CD4-positive, CD25-positive, alpha-beta regulatory T cell (primary cell): ENCODE data around the gene IFNL3. TPM values are rescaled to one million over a fixed set of nuclear protein-coding genes. Genes with fewer than 3 reads are reported as not detected.

Source experiments
- ATAC-seq, 2 donors: fragments of 150-1000 bp; cut with Tn5 transposase; one replicate each; pipeline ENCODE4 v1.10.0; 2021; ENCODE audit warnings: low read depth in 2 of 2, moderate number of reproducible peaks in 2 of 2, moderate library complexity in 1 of 2
- DNase-seq, 3 donors: peaks; one replicate each; pipeline versions ENCODE4 v3.0.0 to v3.0.0-alpha.2; 2012 to 2022; ENCODE audit warnings: mixed read lengths in 1 of 3
- H3K27ac ChIP-seq: one replicate; pipeline ENCODE4 v1.7.0; 2013; ENCODE audit warnings: mild to moderate bottlenecking, low read length; ENCODE audit not compliant: insufficient read depth, poor library complexity, severe bottlenecking
- H3K27me3 ChIP-seq: one replicate; pipeline ENCODE4 v1.7.0; 2013; ENCODE audit warnings: low read length; ENCODE audit not compliant: control insufficient read depth, insufficient read depth
- H3K36me3 ChIP-seq: one replicate; pipeline ENCODE4 v1.7.0; 2013; ENCODE audit warnings: mild to moderate bottlenecking, low read length, moderate library complexity; ENCODE audit not compliant: control insufficient read depth, insufficient read depth
- H3K4me1 ChIP-seq: 2 replicates; pipeline ENCODE4 v1.7.0; 2013; ENCODE audit warnings: mild to moderate bottlenecking, low read length; ENCODE audit not compliant: insufficient read depth, control insufficient read depth, poor library complexity, severe bottlenecking
- H3K4me3 ChIP-seq: one replicate; pipeline ENCODE4 v1.7.0; 2013; ENCODE audit warnings: low read depth, mild to moderate bottlenecking, low read length, moderate library complexity
- H3K9me3 ChIP-seq, 2 experiments: 1 replicate in 1 of 2; 2 replicates in 1 of 2; pipeline ENCODE4 v1.7.0; 2013; ENCODE audit warnings: low read length in 2 of 2, mild to moderate bottlenecking in 1 of 2, moderate library complexity in 1 of 2; ENCODE audit not compliant: control insufficient read depth in 2 of 2
- H3K27ac Mint-ChIP-seq, 3 donors: one replicate each; pipeline ENCODE4 v1.8.0; 2020 to 2022; ENCODE audit warnings: mild to moderate bottlenecking in 3 of 3, mixed read lengths in 3 of 3, moderate library complexity in 2 of 3
- H3K27me3 Mint-ChIP-seq: one replicate; pipeline ENCODE4 v1.8.0; 2022; ENCODE audit warnings: mild to moderate bottlenecking, mixed read lengths
- H3K36me3 Mint-ChIP-seq: one replicate; pipeline ENCODE4 v1.8.0; 2020; ENCODE audit warnings: mixed read lengths
- H3K4me1 Mint-ChIP-seq, 4 donors: one replicate each; pipeline ENCODE4 v1.8.0; 2020 to 2022; ENCODE audit warnings: mixed read lengths in 4 of 4, mild to moderate bottlenecking in 1 of 4
- H3K4me3 Mint-ChIP-seq, 4 donors: one replicate each; pipeline ENCODE4 v1.8.0; 2020 to 2022; ENCODE audit warnings: mild to moderate bottlenecking in 4 of 4, mixed read lengths in 4 of 4, moderate library complexity in 3 of 4
- H3K9me3 Mint-ChIP-seq, 7 donors: one replicate each; pipeline ENCODE4 v1.8.0; 2020 to 2022; ENCODE audit warnings: mixed read lengths in 7 of 7, mild to moderate bottlenecking in 3 of 7, moderate library complexity in 2 of 7
- polyA plus RNA-seq, 4 donors: library from polyadenylated mRNA; unstranded; fragments of 300-500 nt; fragmentation: Illumina TruSeq; gene quantifications; one replicate each; pipeline ENCODE4 v1.2.3, GENCODE V29; 2021
- total RNA-seq: library from RNA; stranded (reverse); gene quantifications from one replicate; pipeline ENCODE4 v1.2.3, GENCODE V29; 2022

The IFNL3 gene
- total and polyA plus RNA-seq, 5 donors from 2014 or later: not detected

GRCh38 chr19:39194832-39195542, 49.8 kb downstream of the IFNL3 start:
- Histone ChIP-seq H3K4me3 (no peak overlapping the region), H3K9me3 (no peaks in the 10 kb centered on the region), H3K4me1 (peaks cover 21% of the 10 kb centered on the region), H3K36me3 (no peaks in the 10 kb centered on the region), H3K27me3 (peaks cover 8% of the 10 kb centered on the region), H3K27ac (no peak overlapping the region)
- DNase-seq (no peak), ATAC-seq (no peak)
- Mint-ChIP-seq H3K27me3 (peaks cover 59% of the 10 kb centered on the region), H3K4me1 (peaks cover 0 to 25% (median 6%) of the 10 kb centered on the region in 4 donors), H3K27ac (no peak overlapping the region), H3K4me3 (peak overlapping the region in 2 of 4 donors; percentile 58 to 74), H3K36me3 (no peaks in the 10 kb centered on the region), H3K9me3 (no peaks in the 10 kb centered on the region)

GRCh38 chr19:39193803-39194202, 51.0 kb downstream of the IFNL3 start:
- Histone ChIP-seq H3K4me3 (no peak overlapping the region), H3K9me3 (no peaks in the 10 kb centered on the region), H3K36me3 (no peaks in the 10 kb centered on the region), H3K27me3 (peaks cover 8% of the 10 kb centered on the region), H3K27ac (no peak overlapping the region), H3K4me1 (peaks cover 21% of the 10 kb centered on the region)
- Mint-ChIP-seq H3K9me3 (no peaks in the 10 kb centered on the region), H3K27me3 (peaks cover 49% of the 10 kb centered on the region), H3K27ac (no peak overlapping the region), H3K36me3 (no peaks in the 10 kb centered on the region), H3K4me1 (peaks cover 0 to 25% (median 6%) of the 10 kb centered on the region in 4 donors), H3K4me3 (no peak overlapping the region)
- DNase-seq (no peak), ATAC-seq (no peak)

Other genes starting within 250 kb of the IFNL3 start
- gene FBXO27, start 212.5 kb downstream of the IFNL3 start, total RNA-seq: 0.35 TPM
- gene FBXO27, start 212.5 kb downstream of the IFNL3 start, polyA plus RNA-seq: under 1 TPM in 3 of 4 donors, not detected in 1; 0.16 to 0.34 (median 0.22) TPM
- gene ACP7, start 160.6 kb downstream of the IFNL3 start, total RNA-seq: not detected
- gene ACP7, start 160.6 kb downstream of the IFNL3 start, polyA plus RNA-seq: not detected
- gene PAK4, start 119.2 kb downstream of the IFNL3 start, total RNA-seq: 10.9 TPM
- gene PAK4, start 119.2 kb downstream of the IFNL3 start, polyA plus RNA-seq: 1 to 10 TPM in 3 of 4 donors, under 1 TPM in 1; 0.87 to 2.0 (median 1.5) TPM
- not detected for gene NCCRP1, start 48.0 kb downstream of the IFNL3 start, total RNA-seq
- not detected for gene NCCRP1, start 48.0 kb downstream of the IFNL3 start, polyA plus RNA-seq
- gene SYCN, start 40.7 kb downstream of the IFNL3 start, total RNA-seq: not detected
- not detected for gene SYCN, start 40.7 kb downstream of the IFNL3 start, polyA plus RNA-seq
- gene IFNL4, start 3.9 kb upstream of the IFNL3 start, total RNA-seq: not detected
- gene IFNL4, start 3.9 kb upstream of the IFNL3 start, polyA plus RNA-seq: not detected
- gene IFNL2, start 23.4 kb upstream of the IFNL3 start, total RNA-seq: not detected
- gene IFNL2, start 23.4 kb upstream of the IFNL3 start, polyA plus RNA-seq: not detected
- gene IFNL1, start 51.4 kb upstream of the IFNL3 start, total RNA-seq: not detected
- gene IFNL1, start 51.4 kb upstream of the IFNL3 start, polyA plus RNA-seq: not detected
- 4.9 TPM for gene LRFN1, start 75.9 kb upstream of the IFNL3 start, total RNA-seq
- gene LRFN1, start 75.9 kb upstream of the IFNL3 start, polyA plus RNA-seq: 1 to 10 TPM; 2.1 to 4.9 (median 3.1) TPM
- gene GMFG, start 91.0 kb upstream of the IFNL3 start, total RNA-seq: 512 TPM
- gene GMFG, start 91.0 kb upstream of the IFNL3 start, polyA plus RNA-seq: 1,000 to 10,000 TPM; 1,343 to 1,906 (median 1,706) TPM
- gene SAMD4B, start 97.4 kb upstream of the IFNL3 start, total RNA-seq: 78.9 TPM
- gene SAMD4B, start 97.4 kb upstream of the IFNL3 start, polyA plus RNA-seq: 1 to 10 TPM; 5.7 to 9.9 (median 6.5) TPM
- gene PAF1, start 146.1 kb upstream of the IFNL3 start, total RNA-seq: 138 TPM
- 10 to 100 TPM; 35.0 to 46.7 (median 39.0) TPM for gene PAF1, start 146.1 kb upstream of the IFNL3 start, polyA plus RNA-seq
- 65.6 TPM for gene MED29, start 146.4 kb upstream of the IFNL3 start, total RNA-seq
- gene MED29, start 146.4 kb upstream of the IFNL3 start, polyA plus RNA-seq: 10 to 100 TPM; 53.6 to 61.4 (median 57.9) TPM
- 1,400 TPM for gene ZFP36, start 161.8 kb upstream of the IFNL3 start, total RNA-seq
- 100 to 1,000 TPM in 3 of 4 donors, 10 to 100 TPM in 1; 89.8 to 134 (median 109) TPM for gene ZFP36, start 161.8 kb upstream of the IFNL3 start, polyA plus RNA-seq
- 209 TPM for gene PLEKHG2, start 167.7 kb upstream of the IFNL3 start, total RNA-seq
- 1 to 10 TPM; 1.3 to 3.9 (median 3.1) TPM for gene PLEKHG2, start 167.7 kb upstream of the IFNL3 start, polyA plus RNA-seq
- 2,708 TPM for gene RPS16, start 190.9 kb upstream of the IFNL3 start, total RNA-seq
- gene RPS16, start 190.9 kb upstream of the IFNL3 start, polyA plus RNA-seq: 1,000 to 10,000 TPM; 1,440 to 2,367 (median 1,925) TPM
- gene SUPT5H, start 200.6 kb upstream of the IFNL3 start, total RNA-seq: 322 TPM
- gene SUPT5H, start 200.6 kb upstream of the IFNL3 start, polyA plus RNA-seq: 10 to 100 TPM; 75.1 to 83.9 (median 82.8) TPM
- 45.3 TPM for gene TIMM50, start 235.8 kb upstream of the IFNL3 start, total RNA-seq
- 10 to 100 TPM; 35.4 to 47.4 (median 40.2) TPM for gene TIMM50, start 235.8 kb upstream of the IFNL3 start, polyA plus RNA-seq